A673 (cell line): ENCODE results near the gene TNFSF9.

Experiments used
- CTCF ChIP-seq: fragments of 300-800, 200-600 bp; sonication (generic); conservative IDR thresholded peaks from 2 replicates; pipeline ENCODE4 v1.5.1; 2017; ENCODE audit warnings: low read depth, mild to moderate bottlenecking, antibody characterized with exemption, low read length, moderate library complexity, mixed read lengths
- EZH2 ChIP-seq: fragments of 200-600 bp; sonication (generic); IDR thresholded peaks from 2 replicates; pipeline ENCODE4 v1.6.1; 2017; ENCODE audit warnings: borderline replicate concordance, low read depth, mild to moderate bottlenecking, mixed read lengths, antibody characterized with exemption, low read length; ENCODE audit not compliant: poor library complexity, severe bottlenecking

- no peak for TF ChIP-seq CTCF
- no peak for TF ChIP-seq EZH2
Measured at GRCh38 chr19:6564393-6564792, 33.6 kb downstream of the TNFSF9 start.
